Sigmoid colon (tissue), 7 donors: ENCODE data around the gene IL17C. TPM values are rescaled to one million over a fixed set of nuclear protein-coding genes. Genes with fewer than 3 reads are reported as not detected.

Experiments
- DNase-seq: peaks from one replicate; pipeline ENCODE4 v3.0.0-alpha.2; 2019
- H3K27ac ChIP-seq, 4 donors: fragments of 200-600 bp; sonication (generic); one replicate each; pipeline ENCODE4 v1.5.1; 2016 to 2019; ENCODE audit warnings: mild to moderate bottlenecking in 1 of 4
- H3K27me3 ChIP-seq, 3 donors: fragments of 200-600 bp; sonication (generic); one replicate each; pipeline ENCODE4 v1.5.1; 2019; ENCODE audit warnings: mild to moderate bottlenecking in 1 of 3
- H3K36me3 ChIP-seq, 4 donors: fragments of 200-600 bp; sonication (generic); one replicate each; pipeline ENCODE4 v1.5.1; 2016 to 2019
- H3K4me1 ChIP-seq, 4 donors: fragments of 200-600 bp; sonication (generic); one replicate each; pipeline ENCODE4 v1.5.1; 2017 to 2019
- H3K4me3 ChIP-seq, 4 donors: fragments of 200-600 bp; sonication (generic); one replicate each; pipeline ENCODE4 v1.5.1; 2017 to 2019; ENCODE audit warnings: mild to moderate bottlenecking in 2 of 4, moderate library complexity in 1 of 4
- H3K9me3 ChIP-seq, 4 donors: fragments of 200-600 bp in 3 of 4; sonication (generic) in 3 of 4; one replicate each; pipeline versions ENCODE4 v1.5.1 to v1.6.1; 2013 to 2019
- CTCF ChIP-seq, 4 experiments: fragments of 450-650 bp in 3 of 4; fragments of 200-600 bp in 1 of 4; IDR thresholded peaks; one replicate each; pipeline ENCODE4 v1.5.1; 2016 to 2019; ENCODE audit warnings: antibody characterized with exemption in 4 of 4, mild to moderate bottlenecking in 3 of 4, moderate library complexity in 2 of 4
- EP300 ChIP-seq, 4 donors: sonication (generic); formaldehyde crosslinking; IDR thresholded peaks; one replicate each; pipeline ENCODE4 v1.6.1; 2017; ENCODE audit warnings: antibody characterized with exemption in 4 of 4
- POLR2A ChIP-seq, 2 donors: fragments of 450-650 bp; IDR thresholded peaks; one replicate each; pipeline ENCODE4 v1.6.1; 2016; ENCODE audit warnings: antibody characterized with exemption in 2 of 2, mild to moderate bottlenecking in 2 of 2, moderate library complexity in 2 of 2
- POLR2AphosphoS5 ChIP-seq, 4 donors: sonication (generic); formaldehyde crosslinking; IDR thresholded peaks; one replicate each; pipeline ENCODE4 v1.6.1; 2017; ENCODE audit warnings: antibody characterized with exemption in 4 of 4
- WGBS, 2 donors: extraction: QIAGEN DNeasy Blood & Tissue Kit; methylation state at CpG; one replicate each; pipeline ENCODE4 v1.1.7; 2013; 5-methylcytosine and 5-hydroxymethylcytosine counted together
- intact Hi-C: fragments of 100-400 bp; cut with DNase I; formaldehyde crosslinking; loops from one replicate; pipeline ENCODE4 v1.15.1; 2023
- polyA plus RNA-seq, 3 donors: library from polyadenylated mRNA; stranded (reverse); fragments of 200-250 nt; gene quantifications; one replicate each; pipeline ENCODE4 v1.2.3, GENCODE V29; 2013
- total RNA-seq, 4 donors: library from RNA; depleted of rRNA; stranded (reverse); fragments of >200 nt; gene quantifications; one replicate each; pipeline ENCODE4 v1.1.0, GENCODE V29; 2016
- donor health status: healthy with polysubstance abuse.
- donor health status: Bipolar disorder and iron deficiency.
- donor health status: healthy.

Gene IL17C
- total and polyA plus RNA-seq, 7 donors, result 0.96 TPM; not detected in 6

GRCh38 chr16:88613293-88613692, 25.1 kb upstream of the IL17C start:
- peaks cover 13 to 73% (median 30%) of the 10 kb centered on the region in 4 donors for H3K36me3 ChIP-seq

GRCh38 chr16:88613911-88614817, 24.2 kb upstream of the IL17C start:
- intact Hi-C loops, result no loop called here
- DNase-seq, result no peak
- H3K27ac ChIP-seq, result no peak overlapping the region
- no peak overlapping the region for H3K4me3 ChIP-seq
- no peaks in the 10 kb centered on the region for H3K4me1 ChIP-seq
- H3K27me3 ChIP-seq, result no peaks in the 10 kb centered on the region
- H3K9me3 ChIP-seq, result no peaks in the 10 kb centered on the region
- peaks cover 12 to 68% (median 25%) of the 10 kb centered on the region in 4 donors for H3K36me3 ChIP-seq
- WGBS, 2 donors, result 89 to 91% methylated on average over 19 of the region's 19 CpGs
- TF ChIP-seq CTCF (IDR thresholded peaks at IDR 0.05) (no peak), EP300 (IDR thresholded peaks at IDR 0.05) (no peak), POLR2AphosphoS5 (IDR thresholded peaks at IDR 0.05) (no peak), POLR2A (IDR thresholded peaks at IDR 0.05) (no peak)

More at GRCh38 chr16:88613293-88613692, 25.1 kb upstream of the IL17C start:
- no peak overlapping the region for H3K27ac ChIP-seq
- H3K4me1 ChIP-seq, result no peaks in the 10 kb centered on the region
- no peak overlapping the region for H3K4me3 ChIP-seq
- no peaks in the 10 kb centered on the region for H3K9me3 ChIP-seq
- intact Hi-C loops, result no loop called here
- 93 to 94% methylated on average over 10 of the region's 10 CpGs for WGBS, 2 donors
- DNase-seq, result no peak
- H3K27me3 ChIP-seq, result no peaks in the 10 kb centered on the region
- TF ChIP-seq POLR2A (IDR thresholded peaks at IDR 0.05) (no peak), CTCF (IDR thresholded peaks at IDR 0.05) (no peak), POLR2AphosphoS5 (IDR thresholded peaks at IDR 0.05) (no peak), EP300 (IDR thresholded peaks at IDR 0.05) (no peak)

GRCh38 chr16:88614818-88615580, 23.4 kb upstream of the IL17C start:
- Histone ChIP-seq H3K27me3 (no peaks in the 10 kb centered on the region), H3K27ac (no peak overlapping the region), H3K4me1 (no peaks in the 10 kb centered on the region), H3K4me3 (no peak overlapping the region), H3K36me3 (peaks cover 8 to 68% (median 19%) of the 10 kb centered on the region in 4 donors), H3K9me3 (no peaks in the 10 kb centered on the region)
- TF ChIP-seq EP300 (IDR thresholded peaks at IDR 0.05), result no peak
- TF ChIP-seq POLR2AphosphoS5 (IDR thresholded peaks at IDR 0.05), result no peak
- TF ChIP-seq POLR2A (IDR thresholded peaks at IDR 0.05), result no peak
- no peak for TF ChIP-seq CTCF (IDR thresholded peaks at IDR 0.05)
- intact Hi-C loops, result no loop called here
- no peak for DNase-seq
- WGBS, 2 donors, result 90 to 93% methylated on average over 19 of the region's 19 CpGs

- DNase-seq, result no peak
- intact Hi-C loops, result no loop called here
- H3K4me3 ChIP-seq, result no peak overlapping the region
- no peaks in the 10 kb centered on the region for H3K27me3 ChIP-seq
- H3K9me3 ChIP-seq, result no peaks in the 10 kb centered on the region
- TF ChIP-seq POLR2AphosphoS5 (IDR thresholded peaks at IDR 0.05) (no peak), EP300 (IDR thresholded peaks at IDR 0.05) (no peak), CTCF (IDR thresholded peaks at IDR 0.05) (no peak), POLR2A (IDR thresholded peaks at IDR 0.05) (no peak)
- WGBS, 2 donors, result 21 to 70% methylated on average over 13 of the region's 13 CpGs
- no peaks in the 10 kb centered on the region for H3K4me1 ChIP-seq
- no peak overlapping the region for H3K27ac ChIP-seq
- H3K36me3 ChIP-seq, result peaks cover 2 to 57% (median 7%) of the 10 kb centered on the region in 4 donors
Observed at GRCh38 chr16:88616320-88616719, 22.1 kb upstream of the IL17C start.
